Measurements from ENCODE around the gene DLGAP4. TPM values are rescaled to one million over a fixed set of nuclear protein-coding genes. Genes with fewer than 3 reads are reported as not detected.

DLGAP4 gene
- total RNA-seq, 1 experiment from 2014 or later = 80.3 TPM

DNA sequence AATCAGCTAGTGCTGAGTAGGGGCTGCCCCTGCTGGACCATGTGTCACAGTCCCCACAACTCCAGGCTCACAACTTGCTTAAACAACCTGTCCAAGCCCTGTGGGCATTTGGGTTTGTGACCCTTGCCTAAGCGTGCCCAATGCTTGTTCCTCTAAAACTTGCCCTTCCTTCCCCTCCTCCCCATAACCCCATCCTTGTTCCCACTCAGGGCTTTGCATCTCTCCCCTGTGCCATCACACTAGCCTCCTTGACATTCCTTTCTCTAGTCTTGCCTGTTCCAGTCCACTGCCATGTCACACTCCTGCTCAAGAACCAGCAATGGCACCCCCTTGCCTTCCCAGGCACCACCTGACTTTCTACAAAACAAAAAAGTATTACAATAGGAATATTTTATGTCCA is 2.3 kb upstream of the DLGAP4 start:
- CTCF ChIA-PET = interaction anchor here (0.6 kb wide), 1 partner anchor 253 kb away, joined by 4 read pairs; no protein-coding TSS in a partner anchor
- TF ChIP-seq CTCF (IDR thresholded peaks at IDR 0.05; ENCODE audit: unreplicated experiment) = no peak

GRCh38 chr20:36304786-36305495 is 1.2 kb upstream of the DLGAP4 start:
- Mint-ChIP-seq H3K27ac (ENCODE audit: low read depth, unreplicated experiment) (no peak overlapping the region), H3K4me1 (ENCODE audit: insufficient read depth, unreplicated experiment) (no peaks in the 10 kb centered on the region), H3K36me3 (ENCODE audit: insufficient read depth, unreplicated experiment) (no peaks in the 10 kb centered on the region), H3K27me3 (ENCODE audit: insufficient read depth, unreplicated experiment) (peaks cover 88% of the 10 kb centered on the region), H3K4me3 (ENCODE audit: unreplicated experiment) (no peak overlapping the region), H3K9me3 (ENCODE audit: unreplicated experiment) (no peaks in the 10 kb centered on the region)
- BruUV-seq (replicated peaks) = no TSS peak
- ChIA-PET CTCF (no interaction called here), POLR2A (no interaction called here)
- TF ChIP-seq CTCF (IDR thresholded peaks at IDR 0.05; ENCODE audit: unreplicated experiment) = no peak
- intact Hi-C loops (cut with micrococcal nuclease) = no loop called here
- DNase-seq (ENCODE audit: unreplicated experiment) = no peak

More for the DNA sequence above, 2.3 kb upstream of the DLGAP4 start:
- H3K4me1 Mint-ChIP-seq (ENCODE audit: insufficient read depth, unreplicated experiment) = no peaks in the 10 kb centered on the region
- intact Hi-C loops (cut with micrococcal nuclease) = no loop called here
- peaks cover 88% of the 10 kb centered on the region for H3K27me3 Mint-ChIP-seq (ENCODE audit: insufficient read depth, unreplicated experiment)
- BruUV-seq (replicated peaks) = no TSS peak
- H3K4me3 Mint-ChIP-seq (ENCODE audit: unreplicated experiment) = no peak overlapping the region
- no peak overlapping the region for H3K27ac Mint-ChIP-seq (ENCODE audit: low read depth, unreplicated experiment)
- POLR2A ChIA-PET = no interaction called here
- no peaks in the 10 kb centered on the region for H3K36me3 Mint-ChIP-seq (ENCODE audit: insufficient read depth, unreplicated experiment)
- DNase-seq (ENCODE audit: unreplicated experiment) = no peak
- H3K9me3 Mint-ChIP-seq (ENCODE audit: unreplicated experiment) = no peaks in the 10 kb centered on the region

- TF ChIP-seq CTCF (IDR thresholded peaks at IDR 0.05; ENCODE audit: unreplicated experiment) = no peak
- Mint-ChIP-seq H3K4me3 (ENCODE audit: unreplicated experiment) (no peak overlapping the region), H3K27me3 (ENCODE audit: insufficient read depth, unreplicated experiment) (peaks cover 78% of the 10 kb centered on the region), H3K4me1 (ENCODE audit: insufficient read depth, unreplicated experiment) (no peaks in the 10 kb centered on the region), H3K9me3 (ENCODE audit: unreplicated experiment) (no peaks in the 10 kb centered on the region), H3K27ac (ENCODE audit: low read depth, unreplicated experiment) (no peak overlapping the region), H3K36me3 (ENCODE audit: insufficient read depth, unreplicated experiment) (no peaks in the 10 kb centered on the region)
- ChIA-PET CTCF (interaction anchor here (1.5 kb wide), 1 partner anchor 33 kb away, joined by 3 read pairs; no protein-coding TSS in a partner anchor), POLR2A (no interaction called here)
- intact Hi-C loops (cut with micrococcal nuclease) = no loop called here
- no TSS peak for BruUV-seq (replicated peaks)
- DNase-seq (ENCODE audit: unreplicated experiment) = no peak
These were observed 643 bp downstream of the DLGAP4 start for GRCh38 chr20:36306553-36307411.
